ENCODE measurements around the gene MPPED2. TPM values are rescaled to one million over a fixed set of nuclear protein-coding genes. Genes with fewer than 3 reads are reported as not detected.

The MPPED2 gene
- total and polyA plus RNA-seq, 7 donors: 0.80 to 19.1 (median 6.8) TPM; not detected in 2

DNA sequence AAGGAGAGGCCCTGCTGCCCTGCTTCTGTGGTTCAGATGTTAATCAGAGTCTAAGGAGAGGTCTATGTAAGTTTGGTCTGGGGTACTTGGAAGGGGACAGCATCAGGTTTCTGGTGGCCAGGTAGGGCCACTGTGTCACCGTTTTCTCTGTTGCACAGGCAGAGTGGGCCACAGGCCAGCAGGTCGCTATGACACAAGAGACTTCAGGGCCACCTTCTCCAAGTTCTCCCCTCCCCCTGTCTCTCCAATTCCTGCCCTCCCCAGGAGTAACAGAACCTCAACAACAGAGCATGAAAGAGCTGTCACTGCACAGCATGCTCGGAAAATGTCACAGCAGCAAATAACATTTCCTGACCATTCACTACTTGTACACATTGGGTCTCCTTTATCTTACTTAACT is 58.6 kb downstream of the MPPED2 start:
- H3K27ac ChIP-seq: no peak overlapping the region
- no peak overlapping the region for H3K4me3 ChIP-seq
- WGBS, 2 donors: 77 to 85% methylated on average over 3 of the region's 3 CpGs
- no peaks in the 10 kb centered on the region for H3K9me3 ChIP-seq
- no peaks in the 10 kb centered on the region for H3K36me3 ChIP-seq
- intact Hi-C loops (cut with DNase I): no loop called here
- no peaks in the 10 kb centered on the region for H3K4me1 ChIP-seq
- no peaks in the 10 kb centered on the region for H3K27me3 ChIP-seq
- TF ChIP-seq EP300 (IDR thresholded peaks at IDR 0.05) (no peak), POLR2A (IDR thresholded peaks at IDR 0.05) (no peak), POLR2AphosphoS5 (IDR thresholded peaks at IDR 0.05) (no peak)
- TF ChIP-seq, protein P1, sequence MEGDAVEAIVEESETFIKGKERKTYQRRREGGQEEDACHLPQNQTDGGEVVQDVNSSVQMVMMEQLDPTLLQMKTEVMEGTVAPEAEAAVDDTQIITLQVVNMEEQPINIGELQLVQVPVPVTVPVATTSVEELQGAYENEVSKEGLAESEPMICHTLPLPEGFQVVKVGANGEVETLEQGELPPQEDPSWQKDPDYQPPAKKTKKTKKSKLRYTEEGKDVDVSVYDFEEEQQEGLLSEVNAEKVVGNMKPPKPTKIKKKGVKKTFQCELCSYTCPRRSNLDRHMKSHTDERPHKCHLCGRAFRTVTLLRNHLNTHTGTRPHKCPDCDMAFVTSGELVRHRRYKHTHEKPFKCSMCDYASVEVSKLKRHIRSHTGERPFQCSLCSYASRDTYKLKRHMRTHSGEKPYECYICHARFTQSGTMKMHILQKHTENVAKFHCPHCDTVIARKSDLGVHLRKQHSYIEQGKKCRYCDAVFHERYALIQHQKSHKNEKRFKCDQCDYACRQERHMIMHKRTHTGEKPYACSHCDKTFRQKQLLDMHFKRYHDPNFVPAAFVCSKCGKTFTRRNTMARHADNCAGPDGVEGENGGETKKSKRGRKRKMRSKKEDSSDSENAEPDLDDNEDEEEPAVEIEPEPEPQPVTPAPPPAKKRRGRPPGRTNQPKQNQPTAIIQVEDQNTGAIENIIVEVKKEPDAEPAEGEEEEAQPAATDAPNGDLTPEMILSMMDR (IDR thresholded peaks at IDR 0.05): no peak
- DNase-seq: no peak

DNA sequence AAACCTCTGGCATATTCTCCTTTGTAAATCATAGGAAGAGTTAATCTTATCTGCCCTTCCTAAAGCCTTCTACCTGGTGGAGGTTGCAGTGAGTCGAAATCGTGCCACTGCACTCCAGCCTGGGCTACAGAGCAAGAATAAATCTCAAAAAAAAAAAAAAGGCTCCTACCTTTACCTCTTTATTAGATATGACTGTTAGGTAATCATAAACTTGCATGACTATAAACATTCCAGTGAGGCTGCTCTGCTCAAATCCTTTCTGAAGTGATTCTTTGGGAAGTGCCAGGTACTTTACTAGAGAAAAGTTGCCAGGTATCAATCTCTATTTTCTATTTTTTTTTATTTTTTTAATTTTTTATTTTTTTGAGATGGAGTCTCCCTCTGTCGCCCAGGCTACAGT is 59.6 kb downstream of the MPPED2 start:
- Histone ChIP-seq H3K27me3 (no peaks in the 10 kb centered on the region), H3K4me1 (no peaks in the 10 kb centered on the region), H3K27ac (no peak overlapping the region), H3K36me3 (no peaks in the 10 kb centered on the region), H3K9me3 (no peaks in the 10 kb centered on the region), H3K4me3 (no peak overlapping the region)
- no peak for DNase-seq
- 27 to 59% methylated on average over 3 of the region's 3 CpGs for WGBS, 2 donors
- intact Hi-C loops (cut with DNase I): no loop called here
- TF ChIP-seq POLR2AphosphoS5 (IDR thresholded peaks at IDR 0.05) (no peak), POLR2A (IDR thresholded peaks at IDR 0.05) (no peak), EP300 (IDR thresholded peaks at IDR 0.05) (no peak)
- TF ChIP-seq, protein P1 (IDR thresholded peaks at IDR 0.05): no peak

DNA sequence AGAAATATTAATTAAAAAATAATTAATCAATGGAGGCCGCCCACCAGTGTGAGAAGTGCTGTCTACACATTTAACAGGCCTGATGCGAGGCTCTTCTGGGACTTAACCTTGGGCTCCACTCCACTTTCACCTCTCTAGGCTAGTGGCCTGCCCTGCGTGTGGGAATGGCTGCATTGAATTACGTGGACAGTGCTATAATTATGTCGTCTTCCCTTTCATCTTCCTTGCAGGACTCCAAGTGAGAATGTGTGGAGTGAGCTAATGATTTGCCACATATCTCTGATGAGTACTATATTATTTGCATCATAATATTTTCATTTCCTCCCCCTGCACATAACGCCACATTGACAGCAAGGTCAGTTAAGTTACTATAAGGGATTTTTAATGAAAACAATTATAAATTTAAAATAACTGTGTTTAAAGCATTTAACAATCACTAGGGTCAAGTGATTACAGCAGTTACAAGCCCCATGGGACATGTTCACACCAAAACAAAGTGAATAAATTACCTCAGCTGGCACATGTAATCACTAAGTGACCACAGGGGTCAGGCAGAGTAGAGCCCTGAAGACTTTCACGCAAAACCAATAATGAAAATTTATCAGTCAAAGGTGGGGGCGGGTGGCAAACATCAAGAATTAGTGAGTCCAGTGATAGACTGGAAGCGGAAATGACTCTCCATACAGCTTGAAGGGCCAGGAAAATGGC is 63.5 kb downstream of the MPPED2 start:
- no peaks in the 10 kb centered on the region for H3K9me3 ChIP-seq
- no peaks in the 10 kb centered on the region for H3K4me1 ChIP-seq
- no peak overlapping the region for H3K27ac ChIP-seq
- no peak overlapping the region for H3K4me3 ChIP-seq
- DNase-seq: no peak
- intact Hi-C loops (cut with DNase I): no loop called here
- TF ChIP-seq EP300 (IDR thresholded peaks at IDR 0.05) (no peak), POLR2A (IDR thresholded peaks at IDR 0.05) (no peak)
- TF ChIP-seq, protein P1 (IDR thresholded peaks at IDR 0.05): no peak
- 85 to 92% methylated on average over 9 of the region's 9 CpGs for WGBS, 2 donors
- no peaks in the 10 kb centered on the region for H3K36me3 ChIP-seq
- H3K27me3 ChIP-seq: no peaks in the 10 kb centered on the region

DNA sequence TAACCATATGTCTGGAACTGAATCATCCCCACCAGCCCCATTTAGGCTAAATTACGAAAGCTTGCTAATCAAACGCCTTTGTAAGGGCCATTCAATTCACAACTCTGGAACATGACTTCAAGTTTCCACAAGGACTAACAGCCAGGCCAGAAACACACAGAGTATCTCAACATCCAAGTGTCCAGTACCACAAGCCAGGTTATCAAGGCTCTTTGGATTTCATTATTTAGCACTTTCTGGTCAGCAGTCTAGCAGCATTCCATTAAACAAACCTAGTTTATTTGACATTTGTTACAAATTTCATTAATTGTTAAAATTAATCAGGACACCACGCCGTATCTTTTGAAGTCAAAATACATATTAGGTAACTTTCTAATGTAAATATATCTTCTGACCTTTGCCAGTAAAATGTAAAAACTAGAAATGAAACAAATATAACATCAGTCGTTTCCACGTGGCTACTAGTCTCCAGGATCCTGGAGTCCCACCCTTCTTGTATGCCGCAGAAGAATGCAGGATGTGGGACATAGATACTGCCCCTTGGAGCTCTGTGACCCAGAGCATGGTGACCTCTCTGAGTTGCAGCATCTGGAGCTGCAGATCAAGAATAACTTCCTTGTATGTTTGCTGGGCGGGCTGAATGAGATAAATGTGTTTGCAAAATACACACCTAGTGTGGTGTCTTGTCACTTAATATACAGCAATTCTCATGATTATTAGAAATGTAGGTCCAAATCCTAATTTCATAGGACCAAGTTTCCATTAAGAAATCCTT is 64.7 kb downstream of the MPPED2 start:
- H3K4me3 ChIP-seq: no peak overlapping the region
- intact Hi-C loops (cut with DNase I): no loop called here
- no peaks in the 10 kb centered on the region for H3K36me3 ChIP-seq
- H3K9me3 ChIP-seq: no peaks in the 10 kb centered on the region
- H3K27me3 ChIP-seq: no peaks in the 10 kb centered on the region
- no peak for TF ChIP-seq POLR2AphosphoS5 (IDR thresholded peaks at IDR 0.05)
- DNase-seq: no peak
- WGBS, 2 donors: 42 to 71% methylated on average over 8 of the region's 8 CpGs
- no peak overlapping the region for H3K27ac ChIP-seq
- peaks cover 0 to 3% (median 0%) of the 10 kb centered on the region in 4 donors for H3K4me1 ChIP-seq

DNA sequence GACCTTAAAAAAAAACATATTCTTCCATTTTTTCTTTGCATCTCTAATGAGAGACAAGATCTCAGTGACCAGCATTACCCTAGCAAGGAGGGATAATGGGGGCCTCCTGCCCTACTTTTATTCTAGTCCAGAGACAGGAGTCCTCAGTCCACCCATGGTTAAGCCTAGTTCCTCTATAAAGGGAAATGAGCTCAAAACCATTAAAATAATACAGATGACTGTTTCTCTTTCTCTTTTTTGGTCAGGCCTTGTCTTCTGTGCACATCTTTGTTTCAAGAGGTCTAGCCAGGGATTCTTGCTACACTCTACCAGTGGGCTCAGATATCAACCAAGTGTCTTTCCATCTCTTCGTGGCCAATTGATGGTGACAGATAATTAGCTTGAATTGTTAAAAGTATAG is 73.1 kb downstream of the MPPED2 start:
- Histone ChIP-seq H3K36me3 (no peaks in the 10 kb centered on the region), H3K4me3 (no peak overlapping the region), H3K9me3 (no peaks in the 10 kb centered on the region), H3K4me1 (peaks cover 0 to 3% (median 0%) of the 10 kb centered on the region in 4 donors), H3K27ac (no peak overlapping the region), H3K27me3 (no peaks in the 10 kb centered on the region)
- DNase-seq: no peak
- WGBS, 2 donors: 90 to 97% methylated on average over 1 of the region's 1 CpG
- no peak for TF ChIP-seq EP300 (IDR thresholded peaks at IDR 0.05)
- no peak for TF ChIP-seq POLR2AphosphoS5 (IDR thresholded peaks at IDR 0.05)
- TF ChIP-seq POLR2A (IDR thresholded peaks at IDR 0.05): no peak
- TF ChIP-seq, protein P1 (IDR thresholded peaks at IDR 0.05): no peak
- intact Hi-C loops (cut with DNase I): no loop called here
